NCI-H2171 (cell line): ENCODE measurements around the gene IDH3B.

Source experiments
- DNase-seq: peaks from one replicate; lab custom pipeline; 2025; lab: John Stamatoyannopoulos, UW

Gene IDH3B

GRCh38 chr20:2617099-2617714 lies 46.8 kb downstream of the IDH3B start:
- DNase-seq = no peak

- no peak for DNase-seq
Observed at GRCh38 chr20:2616634-2617033, 47.4 kb downstream of the IDH3B start.

GRCh38 chr20:2612073-2612472 lies 51.9 kb downstream of the IDH3B start:
- DNase-seq = no peak

- DNase-seq = peak; percentile 93
Observed at GRCh38 chr20:2610941-2611720, 52.9 kb downstream of the IDH3B start.

GRCh38 chr20:2610326-2610725 lies 53.7 kb downstream of the IDH3B start:
- DNase-seq = no peak
